Metanephros (tissue), 1 donor: Measurements from ENCODE around the gene MAS1L. TPM values are rescaled to one million over a fixed set of nuclear protein-coding genes. Genes with fewer than 3 reads are reported as not detected.

Experiments
- total RNA-seq: library from RNA; depleted of rRNA; stranded (reverse); fragments of >200 nt; gene quantifications from one replicate; pipeline ENCODE4 v1.2.3, GENCODE V29; 2014

The MAS1L gene
- total RNA-seq = not detected

DNA sequence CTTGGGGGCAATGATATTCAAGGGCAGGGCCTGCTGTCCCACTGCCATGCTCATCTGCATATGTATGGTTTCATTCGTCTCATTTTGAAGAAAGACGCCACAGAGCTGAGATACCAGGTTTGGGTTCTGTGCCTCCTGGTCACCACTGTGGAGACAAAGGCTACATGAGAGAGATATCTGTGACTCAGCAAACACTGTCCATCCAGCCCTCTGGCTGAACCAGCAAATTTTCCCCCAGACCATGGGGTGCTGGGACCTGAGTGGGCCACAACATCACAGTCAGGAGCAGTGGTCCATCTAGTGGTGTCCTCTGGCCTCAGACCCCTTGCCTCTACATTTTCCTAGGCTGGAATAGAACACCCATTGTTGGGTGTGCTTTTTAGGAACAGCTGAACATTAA lies at the start of gene MAS1L:
MAS1L (minus strand) TSS at position 297 of the 400 bp plus-strand sequence; CDS start at position 243, 54 bp downstream.

DNA sequence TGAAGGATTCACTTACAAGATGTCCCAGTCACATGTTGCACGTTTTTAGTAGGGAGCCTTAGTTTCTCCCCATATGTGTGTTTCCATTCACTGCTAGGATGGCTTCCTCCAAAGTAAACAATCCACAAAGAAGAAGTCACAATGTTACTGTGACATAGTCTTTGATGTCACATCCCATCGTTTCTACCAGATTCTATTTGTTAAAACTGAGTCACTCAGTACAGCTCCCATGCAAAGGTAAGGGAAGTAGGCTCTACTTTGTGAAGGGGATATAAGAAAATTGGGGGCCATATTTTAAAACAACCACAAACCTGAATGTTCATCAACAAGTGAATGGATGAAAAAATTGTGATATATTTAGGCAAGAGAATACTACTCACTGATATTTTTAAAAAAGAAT lies 30.8 kb downstream of the MAS1L start, which contains the start of the genes OR11A1 and OR2H1:
OR11A1 (minus strand) TSS at position 101 of the 400 bp plus-strand sequence. CDS start 29,430 bp downstream, outside the sequence.
OR2H1 (plus strand) TSS at position 185 of the 400 bp plus-strand sequence. CDS start 4,615 bp downstream, outside the sequence.

DNA sequence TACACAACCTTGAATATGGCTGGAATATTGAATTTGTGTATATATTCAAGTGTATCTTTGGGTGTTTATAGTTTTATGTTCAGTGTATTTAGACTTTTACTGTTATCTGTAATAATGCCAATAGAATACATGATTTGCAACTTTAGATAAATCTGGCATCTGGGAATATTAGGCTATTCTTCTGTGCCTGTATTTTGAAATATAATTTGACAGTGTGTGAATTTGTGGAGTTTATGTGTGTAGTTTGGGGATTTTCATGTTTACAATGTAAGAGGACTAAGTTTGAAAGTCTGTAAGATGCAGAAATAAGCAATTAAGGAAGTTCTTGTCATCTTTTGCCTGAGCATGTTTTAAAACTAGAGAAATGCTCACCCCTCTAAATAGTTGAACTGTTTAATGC lies 48.8 kb downstream of the MAS1L start, which contains the start of gene OR10C1:
OR10C1 (plus strand) TSS at position 301 of the 400 bp plus-strand sequence. CDS start 710 bp downstream, outside the sequence.

Other genes starting within 250 kb of the MAS1L start
- gene OR14J1, start 186.3 kb downstream of the MAS1L start, total RNA-seq = not detected
- gene OR5V1, start 119.1 kb downstream of the MAS1L start, total RNA-seq = not detected
- gene OR12D3, start 112.7 kb downstream of the MAS1L start, total RNA-seq = not detected
- not detected for gene OR12D2, start 92.3 kb downstream of the MAS1L start, total RNA-seq
- not detected for gene OR12D1, start 73.0 kb downstream of the MAS1L start, total RNA-seq
- not detected for gene OR10C1, start 48.6 kb downstream of the MAS1L start, total RNA-seq
- not detected for gene OR11A1, start 30.9 kb downstream of the MAS1L start, total RNA-seq
- not detected for gene OR2H1, start 30.8 kb downstream of the MAS1L start, total RNA-seq
- gene UBD, start 71.8 kb upstream of the MAS1L start, total RNA-seq = 1.1 TPM
- not detected for gene OR2H2, start 97.2 kb upstream of the MAS1L start, total RNA-seq
- 45.4 TPM for gene GABBR1, start 145.2 kb upstream of the MAS1L start, total RNA-seq
- gene MOG, start 169.1 kb upstream of the MAS1L start, total RNA-seq = not detected
- not detected for gene ZFP57, start 193.2 kb upstream of the MAS1L start, total RNA-seq
- gene HLA-F, start 235.5 kb upstream of the MAS1L start, total RNA-seq = 31.5 TPM